Measurements from ENCODE around the gene RAD51B. TPM values are rescaled to one million over a fixed set of nuclear protein-coding genes. Genes with fewer than 3 reads are reported as not detected.

Gene RAD51B
- total RNA-seq, 6 donors from 2014 or later = 10.6 to 63.9 (median 18.4) TPM

DNA sequence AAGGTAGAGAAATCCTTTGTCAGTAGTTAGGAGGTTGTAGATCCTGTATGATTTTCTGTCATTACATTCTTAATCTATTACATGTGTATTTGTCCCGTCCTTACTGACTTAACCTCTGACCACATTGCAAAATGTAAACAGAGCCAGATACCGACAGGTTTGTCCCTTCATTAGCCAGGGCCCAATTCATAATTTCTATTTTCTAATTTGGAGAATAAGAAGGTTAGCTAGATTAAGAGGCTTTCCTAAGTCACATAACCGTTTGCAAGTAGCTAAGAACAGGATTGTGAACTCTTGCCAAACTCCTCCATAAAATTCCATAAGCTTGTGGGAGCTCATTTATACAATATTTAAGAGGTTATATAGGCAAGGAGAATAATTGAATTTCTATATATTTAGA lies 352.6 kb downstream of the RAD51B start:
- no peaks in the 10 kb centered on the region for H3K27me3 ChIP-seq
- TF ChIP-seq EP300 (IDR thresholded peaks at IDR 0.05) (no peak), POLR2A (IDR thresholded peaks at IDR 0.05) (no peak), POLR2AphosphoS5 (IDR thresholded peaks at IDR 0.05) (no peak)
- TF ChIP-seq, protein P1, sequence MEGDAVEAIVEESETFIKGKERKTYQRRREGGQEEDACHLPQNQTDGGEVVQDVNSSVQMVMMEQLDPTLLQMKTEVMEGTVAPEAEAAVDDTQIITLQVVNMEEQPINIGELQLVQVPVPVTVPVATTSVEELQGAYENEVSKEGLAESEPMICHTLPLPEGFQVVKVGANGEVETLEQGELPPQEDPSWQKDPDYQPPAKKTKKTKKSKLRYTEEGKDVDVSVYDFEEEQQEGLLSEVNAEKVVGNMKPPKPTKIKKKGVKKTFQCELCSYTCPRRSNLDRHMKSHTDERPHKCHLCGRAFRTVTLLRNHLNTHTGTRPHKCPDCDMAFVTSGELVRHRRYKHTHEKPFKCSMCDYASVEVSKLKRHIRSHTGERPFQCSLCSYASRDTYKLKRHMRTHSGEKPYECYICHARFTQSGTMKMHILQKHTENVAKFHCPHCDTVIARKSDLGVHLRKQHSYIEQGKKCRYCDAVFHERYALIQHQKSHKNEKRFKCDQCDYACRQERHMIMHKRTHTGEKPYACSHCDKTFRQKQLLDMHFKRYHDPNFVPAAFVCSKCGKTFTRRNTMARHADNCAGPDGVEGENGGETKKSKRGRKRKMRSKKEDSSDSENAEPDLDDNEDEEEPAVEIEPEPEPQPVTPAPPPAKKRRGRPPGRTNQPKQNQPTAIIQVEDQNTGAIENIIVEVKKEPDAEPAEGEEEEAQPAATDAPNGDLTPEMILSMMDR (IDR thresholded peaks at IDR 0.05) = no peak
- DNase-seq (no peak), ATAC-seq (ENCODE audit: low FRiP score in 2 of 2) (no peak)
- no peaks in the 10 kb centered on the region for H3K9me3 ChIP-seq
- WGBS, 2 donors = 62 to 64% methylated on average over 3 of the region's 3 CpGs
- no peaks in the 10 kb centered on the region for H3K36me3 ChIP-seq
- H3K27ac ChIP-seq = peak overlapping the region in 3 of 4 donors; percentile 22 to 32 (median 28)
- no peak overlapping the region for H3K4me3 ChIP-seq
- peaks cover 0 to 4% (median 2%) of the 10 kb centered on the region in 4 donors for H3K4me1 ChIP-seq

DNA sequence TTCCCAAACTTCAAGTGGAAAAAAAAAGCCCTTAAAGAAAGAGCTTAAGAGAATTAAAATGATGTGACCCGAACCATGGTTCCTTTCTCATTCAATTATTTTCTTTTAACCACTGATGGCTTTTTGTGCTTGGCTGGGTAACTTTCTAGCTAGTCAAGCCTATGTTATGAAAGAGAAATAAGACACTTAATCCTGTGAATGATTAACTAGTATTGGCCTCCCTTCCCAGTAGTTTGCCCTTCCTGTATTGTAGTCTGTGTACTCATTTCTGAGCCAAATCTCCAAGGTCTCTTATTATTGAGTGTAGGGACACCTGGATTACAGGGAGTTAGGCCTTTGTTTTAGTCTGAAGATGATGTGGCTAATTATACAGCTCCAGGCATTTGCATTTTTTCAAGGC lies 353.0 kb downstream of the RAD51B start:
- no peaks in the 10 kb centered on the region for H3K27me3 ChIP-seq
- DNase-seq (no peak), ATAC-seq (ENCODE audit: low FRiP score in 2 of 2) (peak; percentile 39 to 79)
- H3K9me3 ChIP-seq = no peaks in the 10 kb centered on the region
- no peak overlapping the region for H3K4me3 ChIP-seq
- H3K36me3 ChIP-seq = no peaks in the 10 kb centered on the region
- 69 to 73% methylated on average over 1 of the region's 1 CpG for WGBS, 2 donors
- H3K27ac ChIP-seq = peak overlapping the region in 3 of 4 donors; percentile 22 to 32 (median 28)
- H3K4me1 ChIP-seq = peaks cover 0 to 4% (median 2%) of the 10 kb centered on the region in 4 donors
- TF ChIP-seq POLR2A (IDR thresholded peaks at IDR 0.05) (no peak), EP300 (IDR thresholded peaks at IDR 0.05) (no peak), POLR2AphosphoS5 (IDR thresholded peaks at IDR 0.05) (no peak)
- TF ChIP-seq, protein P1 (IDR thresholded peaks at IDR 0.05) = no peak

DNA sequence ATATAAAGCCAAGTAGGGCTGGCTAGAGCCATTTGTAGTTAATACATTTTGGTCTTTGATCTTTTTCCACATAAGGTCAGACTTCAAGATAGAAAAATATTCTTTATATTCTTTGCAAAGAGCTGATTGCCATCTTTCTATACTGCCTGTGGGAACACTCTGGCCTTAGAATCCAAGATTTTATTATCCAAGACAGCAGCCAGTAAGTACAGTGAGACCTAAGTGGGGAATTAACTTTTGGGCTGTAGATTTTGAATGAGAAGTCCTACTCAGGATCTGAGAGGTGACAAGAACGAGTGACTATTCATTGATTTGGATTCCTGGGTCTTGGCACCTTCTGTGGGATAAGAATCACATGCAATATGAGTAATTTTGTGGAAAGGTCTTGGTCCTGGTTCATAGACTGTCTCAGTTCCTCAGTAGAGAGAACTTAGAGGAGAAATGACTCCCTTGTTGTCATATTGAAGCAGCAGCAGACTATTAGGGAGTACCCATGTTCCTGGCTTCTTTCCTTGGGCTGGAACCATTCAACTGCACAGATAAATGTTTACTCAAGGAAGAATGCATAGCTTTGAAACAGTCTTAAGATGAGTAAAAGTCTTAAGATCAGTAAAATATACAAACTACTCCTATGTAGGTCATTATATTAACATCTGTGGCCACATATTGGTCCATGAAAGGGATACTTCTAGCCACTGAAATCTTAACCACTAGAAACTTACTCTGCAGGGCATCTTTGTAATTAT lies 353.8 kb downstream of the RAD51B start:
- TF ChIP-seq EP300 (IDR thresholded peaks at IDR 0.05) (no peak), POLR2A (IDR thresholded peaks at IDR 0.05) (no peak)
- TF ChIP-seq, protein P1 (IDR thresholded peaks at IDR 0.05) = no peak
- no peaks in the 10 kb centered on the region for H3K36me3 ChIP-seq
- H3K27ac ChIP-seq = peak overlapping the region in 1 of 4 donors; percentile 11
- no peaks in the 10 kb centered on the region for H3K27me3 ChIP-seq
- H3K4me1 ChIP-seq = peaks cover 0 to 12% (median 3%) of the 10 kb centered on the region in 4 donors
- WGBS, 2 donors = 57 to 69% methylated on average over 1 of the region's 1 CpG
- no peak overlapping the region for H3K4me3 ChIP-seq
- no peak for DNase-seq
- no peak for ATAC-seq (ENCODE audit: low FRiP score in 2 of 2)
- no peaks in the 10 kb centered on the region for H3K9me3 ChIP-seq

DNA sequence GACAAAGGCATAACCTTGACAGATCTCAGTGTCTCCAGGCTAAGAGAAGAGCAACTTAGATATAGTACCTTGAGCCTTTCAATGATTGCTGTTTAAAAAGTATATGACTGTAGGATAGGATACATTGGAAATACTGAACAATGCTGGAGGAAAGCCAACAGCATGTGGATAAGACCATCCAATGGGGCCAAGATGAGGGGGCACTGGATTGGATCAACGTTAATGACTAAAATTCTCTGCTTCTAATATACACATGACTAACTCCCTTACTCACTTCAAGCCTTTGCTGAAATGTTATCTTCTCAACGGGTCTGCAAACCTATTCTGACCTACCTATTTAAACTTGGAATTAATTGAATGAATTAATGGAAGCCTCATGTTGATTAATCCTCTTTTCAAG lies 354.9 kb downstream of the RAD51B start:
- Histone ChIP-seq H3K36me3 (no peaks in the 10 kb centered on the region), H3K27ac (no peak overlapping the region), H3K9me3 (no peaks in the 10 kb centered on the region), H3K27me3 (no peaks in the 10 kb centered on the region), H3K4me1 (peaks cover 0 to 15% (median 6%) of the 10 kb centered on the region in 4 donors), H3K4me3 (no peak overlapping the region)
- 89 to 92% methylated on average over 2 of the region's 2 CpGs for WGBS, 2 donors
- ATAC-seq (ENCODE audit: low FRiP score in 2 of 2) (no peak), DNase-seq (no peak)
- TF ChIP-seq, protein P1 (IDR thresholded peaks at IDR 0.05) = no peak
- no peak for TF ChIP-seq EP300 (IDR thresholded peaks at IDR 0.05)
- no peak for TF ChIP-seq POLR2AphosphoS5 (IDR thresholded peaks at IDR 0.05)
- no peak for TF ChIP-seq POLR2A (IDR thresholded peaks at IDR 0.05)

DNA sequence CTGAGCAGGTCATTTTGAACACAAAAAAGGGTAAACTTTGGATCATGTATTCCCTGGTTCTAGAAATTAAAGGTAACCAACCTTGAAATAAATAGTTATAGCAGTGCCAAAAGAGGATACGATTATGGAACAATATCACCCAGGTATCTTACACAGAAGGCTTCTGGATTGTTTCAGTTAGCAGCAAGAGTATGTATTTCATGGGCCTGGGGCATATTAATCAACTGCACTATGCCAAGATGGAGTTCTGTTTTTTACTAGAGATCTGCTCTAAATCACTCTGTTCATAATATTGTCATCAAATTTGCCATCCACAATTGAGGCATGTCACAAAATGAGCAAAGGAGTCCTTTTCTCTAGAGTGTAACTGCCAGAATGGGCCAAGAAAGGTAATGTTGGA lies 357.1 kb downstream of the RAD51B start:
- Histone ChIP-seq H3K9me3 (no peaks in the 10 kb centered on the region), H3K4me1 (peaks cover 0 to 15% (median 6%) of the 10 kb centered on the region in 4 donors), H3K27me3 (no peaks in the 10 kb centered on the region), H3K36me3 (no peaks in the 10 kb centered on the region), H3K4me3 (no peak overlapping the region), H3K27ac (no peak overlapping the region)
- DNase-seq (no peak), ATAC-seq (ENCODE audit: low FRiP score in 2 of 2) (no peak)
- no peak for TF ChIP-seq POLR2A (IDR thresholded peaks at IDR 0.05)
- TF ChIP-seq, protein P1 (IDR thresholded peaks at IDR 0.05) = no peak
- TF ChIP-seq EP300 (IDR thresholded peaks at IDR 0.05) = no peak
- TF ChIP-seq POLR2AphosphoS5 (IDR thresholded peaks at IDR 0.05) = no peak
- whole genome bisulfite sequencing, 2 donors = 100% methylated on average over 1 of the region's 1 CpG

Measured in upper lobe of left lung (tissue), 6 donors.